HEK293 (cell line): ENCODE results near the gene EFCC1.

Source experiments
- CTCF ChIA-PET: fragments of 350-600 bp; formaldehyde crosslinking; extraction: SDS; loops from one replicate; lab custom pipeline; 2021; ENCODE audit warnings: antibody characterized with exemption; lab: Yijun Ruan, JAX
- POLR2A ChIA-PET: fragments of 300-600 bp; formaldehyde crosslinking; extraction: SDS; loops from one replicate; lab custom pipeline; 2020; ENCODE audit warnings: antibody characterized with exemption, inconsistent platforms; lab: Yijun Ruan, JAX
- H3K27ac ChIP-seq: fragments of 200-500 bp; sonication (Bioruptor generic); 2 replicates; pipeline ENCODE4 v1.5.1; 2014; ENCODE audit warnings: low read depth, low read length, control low read depth, inconsistent platforms; ENCODE audit errors: extremely low read depth
- H3K36me3 ChIP-seq, 2 experiments: fragments of 200-500 bp in 1 of 2; sonication (Bioruptor generic) in 1 of 2; 1 replicate in 1 of 2; 2 replicates in 1 of 2; pipeline ENCODE4 v1.5.1; 2014 to 2017; ENCODE audit warnings: inconsistent platforms in 2 of 2, low read length in 2 of 2; ENCODE audit not compliant: control insufficient read depth in 2 of 2, insufficient read depth in 1 of 2
- H3K4me1 ChIP-seq: fragments of 200-500 bp; sonication (Bioruptor generic); 2 replicates; pipeline ENCODE4 v1.5.1; 2014; ENCODE audit warnings: mild to moderate bottlenecking, low read length, inconsistent platforms; ENCODE audit not compliant: control insufficient read depth, insufficient read depth
- H3K4me3 ChIP-seq: 2 replicates; pipeline ENCODE4 v1.5.1; 2011; ENCODE audit warnings: low read depth, mild to moderate bottlenecking, control low read depth, low read length, moderate library complexity
- H3K9me3 ChIP-seq: fragments of 200-500 bp; sonication (Bioruptor generic); 2 replicates; pipeline ENCODE4 v1.5.1; 2014; ENCODE audit warnings: low read depth, low read length, inconsistent platforms; ENCODE audit not compliant: control insufficient read depth, insufficient read depth
- BCL11A ChIP-seq: fragments of 450-650 bp; formaldehyde crosslinking; IDR thresholded peaks from 2 replicates; pipeline ENCODE4 v1.5.1; 2016; ENCODE audit warnings: low read depth, missing biosample characterization, missing genetic modification characterization
- GLIS2 ChIP-seq: fragments of 450-650 bp; formaldehyde crosslinking; IDR thresholded peaks from 2 replicates; pipeline ENCODE4 v1.5.1; 2016; ENCODE audit warnings: missing biosample characterization, missing genetic modification characterization
- KLF16 ChIP-seq: fragments of 450-650 bp; formaldehyde crosslinking; IDR thresholded peaks from 2 replicates; pipeline ENCODE4 v1.5.1; 2017; ENCODE audit warnings: missing biosample characterization, missing genetic modification characterization
- KLF8 ChIP-seq: fragments of 450-650 bp; formaldehyde crosslinking; IDR thresholded peaks from 2 replicates; pipeline ENCODE4 v1.5.1; 2016; ENCODE audit warnings: missing biosample characterization, missing genetic modification characterization
- TCF7L2 ChIP-seq: IDR thresholded peaks from 2 replicates; pipeline ENCODE4 v1.6.1; 2011; ENCODE audit warnings: low read depth, mild to moderate bottlenecking, inconsistent platforms, low read length, moderate library complexity, borderline replicate concordance
- ZBTB48 ChIP-seq: fragments of 450-650 bp; formaldehyde crosslinking; IDR thresholded peaks from 2 replicates; pipeline ENCODE4 v1.5.1; 2016; ENCODE audit warnings: missing biosample characterization, missing genetic modification characterization
- ZFP37 ChIP-seq: fragments of 450-650 bp; formaldehyde crosslinking; IDR thresholded peaks from 2 replicates; pipeline ENCODE4 v1.5.1; 2016; ENCODE audit warnings: missing biosample characterization, missing genetic modification characterization
- ZFP69B ChIP-seq: fragments of 450-650 bp; formaldehyde crosslinking; IDR thresholded peaks from 2 replicates; pipeline ENCODE4 v1.5.1; 2016; ENCODE audit warnings: missing biosample characterization, missing genetic modification characterization
- ZNF10 ChIP-seq: fragments of 450-650 bp; formaldehyde crosslinking; IDR thresholded peaks from 2 replicates; pipeline ENCODE4 v1.5.1; 2017; ENCODE audit warnings: missing biosample characterization, missing genetic modification characterization
- ZNF114 ChIP-seq: fragments of 450-650 bp; formaldehyde crosslinking; IDR thresholded peaks from 2 replicates; pipeline ENCODE4 v1.5.0; 2017; ENCODE audit warnings: missing biosample characterization, missing genetic modification characterization
- ZNF174 ChIP-seq: fragments of 450-650 bp; formaldehyde crosslinking; IDR thresholded peaks from 2 replicates; pipeline ENCODE4 v1.5.0; 2017; ENCODE audit warnings: missing biosample characterization, mild to moderate bottlenecking, missing genetic modification characterization
- ZNF175 ChIP-seq: fragments of 450-650 bp; formaldehyde crosslinking; IDR thresholded peaks from 2 replicates; pipeline ENCODE4 v1.5.1; 2016; ENCODE audit warnings: missing biosample characterization, missing genetic modification characterization
- ZNF239 ChIP-seq: fragments of 450-650 bp; formaldehyde crosslinking; IDR thresholded peaks from 2 replicates; pipeline ENCODE4 v1.5.1; 2016; ENCODE audit warnings: missing biosample characterization, missing genetic modification characterization
- ZNF248 ChIP-seq: fragments of 450-650 bp; formaldehyde crosslinking; IDR thresholded peaks from 2 replicates; pipeline ENCODE4 v1.5.1; 2017; ENCODE audit warnings: missing biosample characterization, missing genetic modification characterization
- ZNF433 ChIP-seq: fragments of 450-650 bp; formaldehyde crosslinking; IDR thresholded peaks from 2 replicates; pipeline ENCODE4 v1.5.1; 2016; ENCODE audit warnings: missing biosample characterization, missing genetic modification characterization, low read depth
- ZNF48 ChIP-seq: fragments of 450-650 bp; formaldehyde crosslinking; IDR thresholded peaks from 2 replicates; pipeline ENCODE4 v1.5.1; 2016; ENCODE audit warnings: missing biosample characterization, missing genetic modification characterization
- ZNF555 ChIP-seq: fragments of 450-650 bp; formaldehyde crosslinking; conservative IDR thresholded peaks from 2 replicates; pipeline ENCODE4 v1.5.1; 2017; ENCODE audit warnings: missing biosample characterization, mild to moderate bottlenecking, missing genetic modification characterization, inconsistent platforms
- ZNF747 ChIP-seq: fragments of 450-650 bp; formaldehyde crosslinking; IDR thresholded peaks from 2 replicates; pipeline ENCODE4 v1.5.1; 2016; ENCODE audit warnings: missing biosample characterization, missing genetic modification characterization
- ZNF830 ChIP-seq: fragments of 450-650 bp; IDR thresholded peaks from 2 replicates; pipeline ENCODE4 v1.5.0; 2018; ENCODE audit warnings: missing biosample characterization, missing genetic modification characterization, low read depth, mild to moderate bottlenecking, moderate library complexity
- ZNF843 ChIP-seq: fragments of 450-650 bp; formaldehyde crosslinking; IDR thresholded peaks from 2 replicates; pipeline ENCODE4 v1.5.1; 2016; ENCODE audit warnings: missing biosample characterization, missing genetic modification characterization
- TF ChIP-seq, protein P1 (sequence below): fragments of 450-650 bp; formaldehyde crosslinking; IDR thresholded peaks from 2 replicates; pipeline ENCODE4 v1.5.1; 2016; ENCODE audit warnings: missing biosample characterization, missing genetic modification characterization, low read depth
- TF ChIP-seq, protein P2 (sequence below): fragments of 450-650 bp; formaldehyde crosslinking; IDR thresholded peaks from 2 replicates; pipeline ENCODE4 v1.5.1; 2017; ENCODE audit warnings: missing biosample characterization, missing genetic modification characterization
- TF ChIP-seq, protein P3 (sequence below): fragments of 450-650 bp; formaldehyde crosslinking; IDR thresholded peaks from 2 replicates; pipeline ENCODE4 v1.5.1; 2016; ENCODE audit warnings: missing biosample characterization, missing genetic modification characterization, borderline replicate concordance
- TF ChIP-seq, protein P4 (sequence below): fragments of 450-650 bp; formaldehyde crosslinking; IDR thresholded peaks from 2 replicates; pipeline ENCODE4 v1.5.1; 2016; ENCODE audit warnings: missing biosample characterization, missing genetic modification characterization

Gene EFCC1

DNA sequence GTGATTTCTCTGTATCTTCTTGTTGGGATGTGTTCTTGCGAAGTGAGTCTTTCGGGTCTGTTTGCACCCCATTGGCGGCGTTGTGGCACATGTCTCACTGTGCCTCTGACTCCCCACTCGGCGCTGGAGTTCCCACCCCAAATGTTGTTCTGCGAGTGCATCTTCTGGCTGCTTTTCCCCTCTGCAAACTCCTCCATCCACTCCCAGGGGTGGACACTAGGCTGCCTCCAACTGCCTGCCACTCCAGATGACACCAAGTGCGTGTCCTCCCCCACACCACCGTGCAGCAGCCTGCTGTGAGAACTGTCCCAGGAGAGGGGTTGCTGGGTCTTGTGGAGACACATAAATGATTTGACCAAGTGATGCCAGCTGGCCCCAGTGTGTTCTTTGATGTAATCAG is 17.6 kb downstream of the EFCC1 start:
- Histone ChIP-seq H3K36me3 (no peaks in the 10 kb centered on the region), H3K4me1 (no peaks in the 10 kb centered on the region), H3K27ac (no peak overlapping the region), H3K4me3 (no peak overlapping the region), H3K9me3 (no peaks in the 10 kb centered on the region)
- TF ChIP-seq ZBTB48 (tag by site-specific recombination): no peak
- TF ChIP-seq KLF16: no peak
- no peak for TF ChIP-seq KLF8 (tag by site-specific recombination)
- no peak for TF ChIP-seq BCL11A
- no peak for TF ChIP-seq ZNF48 (tag by site-specific recombination)
- no peak for TF ChIP-seq ZNF114 (tag by site-specific recombination)
- no peak for TF ChIP-seq ZNF239 (tag by site-specific recombination)
- TF ChIP-seq GLIS2 (tag by site-specific recombination): no peak
- no peak for TF ChIP-seq TCF7L2
- TF ChIP-seq ZFP69B: no peak
- no peak for TF ChIP-seq ZNF843 (tag by site-specific recombination)
- TF ChIP-seq ZNF175 (tag by site-specific recombination): no peak
- TF ChIP-seq ZNF830 (tag by site-specific recombination): no peak
- no peak for TF ChIP-seq ZFP37 (tag by site-specific recombination)
- TF ChIP-seq, protein P1, sequence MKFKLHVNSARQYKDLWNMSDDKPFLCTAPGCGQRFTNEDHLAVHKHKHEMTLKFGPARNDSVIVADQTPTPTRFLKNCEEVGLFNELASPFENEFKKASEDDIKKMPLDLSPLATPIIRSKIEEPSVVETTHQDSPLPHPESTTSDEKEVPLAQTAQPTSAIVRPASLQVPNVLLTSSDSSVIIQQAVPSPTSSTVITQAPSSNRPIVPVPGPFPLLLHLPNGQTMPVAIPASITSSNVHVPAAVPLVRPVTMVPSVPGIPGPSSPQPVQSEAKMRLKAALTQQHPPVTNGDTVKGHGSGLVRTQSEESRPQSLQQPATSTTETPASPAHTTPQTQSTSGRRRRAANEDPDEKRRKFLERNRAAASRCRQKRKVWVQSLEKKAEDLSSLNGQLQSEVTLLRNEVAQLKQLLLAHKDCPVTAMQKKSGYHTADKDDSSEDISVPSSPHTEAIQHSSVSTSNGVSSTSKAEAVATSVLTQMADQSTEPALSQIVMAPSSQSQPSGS (tag by site-specific recombination): no peak
- no peak for TF ChIP-seq ZNF747 (tag by site-specific recombination)
- TF ChIP-seq ZNF174: no peak
- POLR2A ChIA-PET: no interaction called here
- CTCF ChIA-PET: interaction anchor here (3.5 kb wide), 1 partner anchor 48 kb away, joined by 16 read pairs; no protein-coding TSS in a partner anchor

DNA sequence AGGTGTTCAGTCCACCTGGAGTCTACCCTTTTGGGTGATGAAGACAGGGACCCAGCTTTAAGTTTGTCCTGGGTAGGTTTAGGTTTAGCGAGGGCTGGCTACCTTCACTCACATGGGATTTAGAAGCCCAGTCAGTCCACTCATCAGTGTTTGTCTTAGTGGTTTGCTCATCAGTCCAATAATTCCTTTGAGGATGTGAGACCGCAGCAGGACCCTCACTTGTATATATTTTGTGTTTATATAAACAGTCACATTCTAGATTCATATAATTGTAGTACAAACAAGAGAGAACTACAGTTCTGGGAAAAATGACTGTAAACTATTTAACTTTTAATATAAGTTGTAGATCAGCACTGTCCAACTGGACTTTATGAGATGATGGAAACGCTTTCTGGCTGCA is 18.2 kb downstream of the EFCC1 start:
- Histone ChIP-seq H3K4me1 (no peaks in the 10 kb centered on the region), H3K36me3 (no peaks in the 10 kb centered on the region), H3K9me3 (no peaks in the 10 kb centered on the region), H3K27ac (no peak overlapping the region), H3K4me3 (no peak overlapping the region)
- POLR2A ChIA-PET: interaction anchor here (0.6 kb wide), 1 partner anchor 230 kb away, joined by 3 read pairs; no protein-coding TSS in a partner anchor
- CTCF ChIA-PET: interaction anchor here (1.0 kb wide), 1 partner anchor 49 kb away, joined by 3 read pairs; no protein-coding TSS in a partner anchor
- TF ChIP-seq ZNF555 (tag by site-specific recombination) (no peak), ZNF10 (tag by site-specific recombination) (no peak), ZNF433 (tag by site-specific recombination) (no peak), ZFP37 (tag by site-specific recombination) (no peak), ZNF248 (tag by site-specific recombination) (no peak)
- TF ChIP-seq, protein P2, sequence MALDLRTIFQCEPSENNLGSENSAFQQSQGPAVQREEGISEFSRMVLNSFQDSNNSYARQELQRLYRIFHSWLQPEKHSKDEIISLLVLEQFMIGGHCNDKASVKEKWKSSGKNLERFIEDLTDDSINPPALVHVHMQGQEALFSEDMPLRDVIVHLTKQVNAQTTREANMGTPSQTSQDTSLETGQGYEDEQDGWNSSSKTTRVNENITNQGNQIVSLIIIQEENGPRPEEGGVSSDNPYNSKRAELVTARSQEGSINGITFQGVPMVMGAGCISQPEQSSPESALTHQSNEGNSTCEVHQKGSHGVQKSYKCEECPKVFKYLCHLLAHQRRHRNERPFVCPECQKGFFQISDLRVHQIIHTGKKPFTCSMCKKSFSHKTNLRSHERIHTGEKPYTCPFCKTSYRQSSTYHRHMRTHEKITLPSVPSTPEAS: no peak
- TF ChIP-seq, protein P3, sequence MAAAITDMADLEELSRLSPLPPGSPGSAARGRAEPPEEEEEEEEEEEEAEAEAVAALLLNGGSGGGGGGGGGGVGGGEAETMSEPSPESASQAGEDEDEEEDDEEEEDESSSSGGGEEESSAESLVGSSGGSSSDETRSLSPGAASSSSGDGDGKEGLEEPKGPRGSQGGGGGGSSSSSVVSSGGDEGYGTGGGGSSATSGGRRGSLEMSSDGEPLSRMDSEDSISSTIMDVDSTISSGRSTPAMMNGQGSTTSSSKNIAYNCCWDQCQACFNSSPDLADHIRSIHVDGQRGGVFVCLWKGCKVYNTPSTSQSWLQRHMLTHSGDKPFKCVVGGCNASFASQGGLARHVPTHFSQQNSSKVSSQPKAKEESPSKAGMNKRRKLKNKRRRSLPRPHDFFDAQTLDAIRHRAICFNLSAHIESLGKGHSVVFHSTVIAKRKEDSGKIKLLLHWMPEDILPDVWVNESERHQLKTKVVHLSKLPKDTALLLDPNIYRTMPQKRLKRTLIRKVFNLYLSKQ (tag by site-specific recombination): no peak
- TF ChIP-seq, protein P4, sequence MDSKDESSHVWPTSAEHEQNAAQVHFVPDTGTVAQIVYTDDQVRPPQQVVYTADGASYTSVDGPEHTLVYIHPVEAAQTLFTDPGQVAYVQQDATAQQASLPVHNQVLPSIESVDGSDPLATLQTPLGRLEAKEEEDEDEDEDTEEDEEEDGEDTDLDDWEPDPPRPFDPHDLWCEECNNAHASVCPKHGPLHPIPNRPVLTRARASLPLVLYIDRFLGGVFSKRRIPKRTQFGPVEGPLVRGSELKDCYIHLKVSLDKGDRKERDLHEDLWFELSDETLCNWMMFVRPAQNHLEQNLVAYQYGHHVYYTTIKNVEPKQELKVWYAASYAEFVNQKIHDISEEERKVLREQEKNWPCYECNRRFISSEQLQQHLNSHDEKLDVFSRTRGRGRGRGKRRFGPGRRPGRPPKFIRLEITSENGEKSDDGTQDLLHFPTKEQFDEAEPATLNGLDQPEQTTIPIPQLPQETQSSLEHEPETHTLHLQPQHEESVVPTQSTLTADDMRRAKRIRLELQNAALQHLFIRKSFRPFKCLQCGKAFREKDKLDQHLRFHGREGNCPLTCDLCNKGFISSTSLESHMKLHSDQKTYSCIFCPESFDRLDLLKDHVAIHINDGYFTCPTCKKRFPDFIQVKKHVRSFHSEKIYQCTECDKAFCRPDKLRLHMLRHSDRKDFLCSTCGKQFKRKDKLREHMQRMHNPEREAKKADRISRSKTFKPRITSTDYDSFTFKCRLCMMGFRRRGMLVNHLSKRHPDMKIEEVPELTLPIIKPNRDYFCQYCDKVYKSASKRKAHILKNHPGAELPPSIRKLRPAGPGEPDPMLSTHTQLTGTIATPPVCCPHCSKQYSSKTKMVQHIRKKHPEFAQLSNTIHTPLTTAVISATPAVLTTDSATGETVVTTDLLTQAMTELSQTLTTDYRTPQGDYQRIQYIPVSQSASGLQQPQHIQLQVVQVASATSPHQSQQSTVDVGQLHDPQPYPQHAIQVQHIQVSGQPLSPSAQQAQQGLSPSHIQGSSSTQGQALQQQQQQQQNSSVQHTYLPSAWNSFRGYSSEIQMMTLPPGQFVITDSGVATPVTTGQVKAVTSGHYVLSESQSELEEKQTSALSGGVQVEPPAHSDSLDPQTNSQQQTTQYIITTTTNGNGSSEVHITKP (tag by site-specific recombination): no peak
